ENCODE results near the gene DNAJB13. TPM values are rescaled to one million over a fixed set of nuclear protein-coding genes. Genes with fewer than 3 reads are reported as not detected.
A peak's percentile ranks its signal among the peaks of the same experiment; 100 is the strongest.

DNAJB13 gene
- total and polyA plus RNA-seq, 2 of the 13 experiments (the other 11 are each of a cell fraction or from before 2014, with no cell fraction given), result 2.3 TPM; not detected in 1

GRCh38 chr11:73982990-73983740 lies 32.3 kb downstream of the DNAJB13 start (continued):
- TF ChIP-seq NONO (IDR thresholded peaks at IDR 0.05), result no peak
- peak; percentile 21; the same call in 1 of the 2 replicates for TF ChIP-seq NONO (CRISPR knock-in tag; conservative IDR thresholded peaks at IDR 0.05)
- no peak for TF ChIP-seq STAT6 (CRISPR knock-in tag; IDR thresholded peaks at IDR 0.05; ENCODE audit: borderline replicate concordance)
- no peak for TF ChIP-seq ZNF713 (CRISPR knock-in tag; IDR thresholded peaks at IDR 0.05)
- peak; percentile 15; the same call in 1 of the 2 replicates for TF ChIP-seq RAD51 (IDR thresholded peaks at IDR 0.05; ENCODE audit: borderline replicate concordance)
- peak; percentile 77 for TF ChIP-seq ATF2 (CRISPR knock-in tag; IDR thresholded peaks at IDR 0.05)
- TF ChIP-seq ZNF136 (CRISPR knock-in tag; IDR thresholded peaks at IDR 0.05; ENCODE audit: low read depth), result peak; percentile 87
- peak; percentile 86; the same call in 1 of the 2 replicates for TF ChIP-seq ZNF17 (CRISPR knock-in tag; IDR thresholded peaks at IDR 0.05)
- no peak for TF ChIP-seq GPBP1L1 (CRISPR knock-in tag; IDR thresholded peaks at IDR 0.05)
- TF ChIP-seq MAF1 (CRISPR knock-in tag; IDR thresholded peaks at IDR 0.05; ENCODE audit: borderline replicate concordance), result peak; percentile 68
- TF ChIP-seq PLSCR1 (CRISPR knock-in tag; IDR thresholded peaks at IDR 0.05; ENCODE audit: borderline replicate concordance), result peak; percentile 92; the same call in 1 of the 2 replicates
- TF ChIP-seq ZNF775 (CRISPR knock-in tag; IDR thresholded peaks at IDR 0.05; ENCODE audit: borderline replicate concordance), result peak; percentile 80
- TF ChIP-seq MIER2 (CRISPR knock-in tag; IDR thresholded peaks at IDR 0.05), result no peak; the same call in 1 of the 2 replicates
- no peak for TF ChIP-seq ZKSCAN5 (CRISPR knock-in tag; IDR thresholded peaks at IDR 0.05)
- TF ChIP-seq ATAD3A (CRISPR knock-in tag; IDR thresholded peaks at IDR 0.05), result 0 out of 2 replicates have a peak, but pooled peaks have one; percentile 23
- TF ChIP-seq ZKSCAN8 (CRISPR knock-in tag; IDR thresholded peaks at IDR 0.05; ENCODE audit: borderline replicate concordance), result peak; percentile 54; the same call in 1 of the 2 replicates
- peak; percentile 96 for TF ChIP-seq KLF11 (CRISPR knock-in tag; IDR thresholded peaks at IDR 0.05)
- peak; percentile 84; the same call in 1 of the 2 replicates for TF ChIP-seq NR0B2 (CRISPR knock-in tag; IDR thresholded peaks at IDR 0.05)
- peak; percentile 70; the same call in 1 of the 2 replicates for TF ChIP-seq ATF1 (CRISPR knock-in tag; IDR thresholded peaks at IDR 0.05)

Data from HepG2 (cell line).